KMS-11 (cell line): ENCODE data around the gene TRIM5.

Experiments used
- H2AFZ ChIP-seq: fragments of 200-600 bp; sonication (generic); 2 replicates; pipeline ENCODE4 v1.6.1; 2016; ENCODE audit warnings: antibody characterized with exemption, mixed run types, low read depth
- H3K27ac ChIP-seq: fragments of 200-600 bp; sonication (generic); 2 replicates; pipeline ENCODE4 v1.6.1; 2016; ENCODE audit warnings: mild to moderate bottlenecking, mixed run types
- H3K27me3 ChIP-seq: fragments of 200-600 bp; sonication (generic); 2 replicates; pipeline ENCODE4 v1.6.1; 2017; ENCODE audit warnings: mild to moderate bottlenecking, low read depth, mixed run types, moderate library complexity; ENCODE audit not compliant: insufficient read depth
- H3K36me3 ChIP-seq: fragments of 200-600 bp; sonication (generic); 2 replicates; pipeline ENCODE4 v1.6.1; 2017; ENCODE audit warnings: mild to moderate bottlenecking, mixed run types; ENCODE audit not compliant: insufficient read depth
- H3K4me1 ChIP-seq: fragments of 200-600 bp; sonication (generic); 2 replicates; pipeline ENCODE4 v1.6.1; 2016; ENCODE audit warnings: mild to moderate bottlenecking, low read depth, mixed run types; ENCODE audit not compliant: poor library complexity, severe bottlenecking
- H3K4me2 ChIP-seq: fragments of 200-600 bp; sonication (generic); 2 replicates; pipeline ENCODE4 v1.7.0; 2016; ENCODE audit warnings: mild to moderate bottlenecking, mixed run types
- H3K4me3 ChIP-seq: fragments of 200-600 bp; sonication (generic); IDR thresholded peaks from 2 replicates; pipeline ENCODE4 v1.6.1; 2017; ENCODE audit warnings: low read depth, low read length, mixed read lengths; ENCODE audit not compliant: insufficient read depth
- H3K79me2 ChIP-seq: fragments of 200-600 bp; sonication (generic); 2 replicates; pipeline ENCODE4 v1.6.1; 2016; ENCODE audit warnings: low read depth, mixed run types; ENCODE audit not compliant: insufficient read depth
- H3K9ac ChIP-seq: fragments of 200-600 bp; sonication (generic); 2 replicates; pipeline ENCODE4 v1.6.1; 2016; ENCODE audit warnings: mild to moderate bottlenecking, mixed run types
- H4K20me1 ChIP-seq: fragments of 200-600 bp; sonication (generic); 2 replicates; pipeline ENCODE4 v1.6.1; 2016; ENCODE audit warnings: mild to moderate bottlenecking, mixed run types; ENCODE audit not compliant: insufficient read depth
- CTCF ChIP-seq: fragments of 200-600 bp; sonication (generic); conservative IDR thresholded peaks from 2 replicates; pipeline ENCODE4 v1.6.1; 2017; ENCODE audit warnings: low read depth, mild to moderate bottlenecking, antibody characterized with exemption, low read length, moderate library complexity, mixed read lengths

Gene TRIM5

DNA sequence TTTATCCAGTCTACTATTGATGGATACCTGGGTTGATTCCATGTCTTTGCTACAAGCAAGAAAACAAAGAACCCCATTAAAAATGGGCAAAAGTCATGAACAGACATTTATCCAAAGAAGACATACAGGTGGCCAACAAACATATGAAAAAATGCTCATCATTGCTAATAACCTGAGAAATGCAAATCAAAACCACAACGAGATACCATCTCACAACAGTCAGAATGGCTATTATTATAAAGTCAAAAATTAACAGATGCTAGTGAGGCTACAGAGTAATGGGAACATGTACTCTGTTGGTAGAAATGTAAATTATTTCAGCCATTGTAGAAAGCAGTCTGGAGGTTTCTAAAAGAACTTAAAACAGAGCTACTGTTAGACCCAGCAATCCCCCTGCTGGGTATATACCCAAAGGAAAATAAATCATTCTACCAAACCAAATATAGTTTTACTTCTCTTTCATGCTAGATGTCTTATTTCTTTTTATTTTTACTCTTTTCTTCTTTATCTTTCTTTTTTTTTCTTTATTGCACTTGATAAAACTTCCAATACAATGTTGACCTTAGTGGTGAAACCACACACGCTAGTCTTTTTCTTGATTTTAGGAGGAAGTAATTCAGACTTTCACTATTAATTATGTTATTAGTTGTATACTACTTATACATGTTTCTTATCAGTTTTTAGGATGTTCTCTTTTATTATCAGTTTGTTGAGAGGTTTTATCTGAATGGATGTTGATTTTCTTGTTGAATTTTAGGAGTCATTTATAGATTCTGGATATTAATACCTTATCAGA is 19.1 kb upstream of the TRIM5 start:
- TF ChIP-seq CTCF, result no peak
- Histone ChIP-seq H3K79me2 (no peaks in the 10 kb centered on the region), H3K4me3 (no peak overlapping the region), H3K4me1 (no peaks in the 10 kb centered on the region), H3K36me3 (no peaks in the 10 kb centered on the region), H3K27me3 (no peaks in the 10 kb centered on the region), H3K4me2 (no peak overlapping the region), H2AFZ (no peak overlapping the region), H4K20me1 (no peaks in the 10 kb centered on the region), H3K9ac (no peak overlapping the region), H3K27ac (no peak overlapping the region)

GRCh38 chr11:5701055-5701577 is 16.2 kb upstream of the TRIM5 start:
- H3K4me1 ChIP-seq, result no peaks in the 10 kb centered on the region
- H4K20me1 ChIP-seq, result no peaks in the 10 kb centered on the region
- H3K36me3 ChIP-seq, result no peaks in the 10 kb centered on the region
- no peaks in the 10 kb centered on the region for H3K27me3 ChIP-seq
- no peak for TF ChIP-seq CTCF
- H3K79me2 ChIP-seq, result no peaks in the 10 kb centered on the region
- no peak overlapping the region for H3K27ac ChIP-seq
- H3K4me2 ChIP-seq, result no peak overlapping the region
- H3K9ac ChIP-seq, result no peak overlapping the region
- H3K4me3 ChIP-seq, result no peak overlapping the region
- H2AFZ ChIP-seq, result no peak overlapping the region

- no peak overlapping the region for H2AFZ ChIP-seq
- H3K27me3 ChIP-seq, result no peaks in the 10 kb centered on the region
- no peaks in the 10 kb centered on the region for H3K4me1 ChIP-seq
- H4K20me1 ChIP-seq, result no peaks in the 10 kb centered on the region
- no peaks in the 10 kb centered on the region for H3K79me2 ChIP-seq
- no peak overlapping the region for H3K27ac ChIP-seq
- no peak for TF ChIP-seq CTCF
- H3K4me2 ChIP-seq, result no peak overlapping the region
- H3K4me3 ChIP-seq, result no peak overlapping the region
- H3K9ac ChIP-seq, result no peak overlapping the region
- no peaks in the 10 kb centered on the region for H3K36me3 ChIP-seq
Observed at GRCh38 chr11:5700421-5701054, 15.7 kb upstream of the TRIM5 start.

DNA sequence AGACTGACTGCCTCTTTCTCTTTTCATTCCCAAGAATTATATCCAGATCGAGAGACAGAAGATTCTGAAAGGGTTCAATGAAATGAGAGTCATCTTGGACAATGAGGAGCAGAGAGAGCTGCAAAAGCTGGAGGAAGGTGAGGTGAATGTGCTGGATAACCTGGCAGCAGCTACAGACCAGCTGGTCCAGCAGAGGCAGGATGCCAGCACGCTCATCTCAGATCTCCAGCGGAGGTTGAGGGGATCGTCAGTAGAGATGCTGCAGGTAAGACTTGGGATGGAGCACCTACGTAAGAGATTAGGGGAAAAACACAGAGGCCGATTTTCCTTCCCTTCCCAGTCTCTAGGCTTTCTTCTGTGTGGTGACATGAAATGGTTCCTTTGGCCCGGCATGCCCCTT is 13.4 kb upstream of the TRIM5 start:
- no peak for TF ChIP-seq CTCF
- H3K27me3 ChIP-seq, result no peaks in the 10 kb centered on the region
- no peaks in the 10 kb centered on the region for H4K20me1 ChIP-seq
- no peak overlapping the region for H3K4me2 ChIP-seq
- H3K27ac ChIP-seq, result no peak overlapping the region
- H3K9ac ChIP-seq, result no peak overlapping the region
- no peaks in the 10 kb centered on the region for H3K36me3 ChIP-seq
- H2AFZ ChIP-seq, result no peak overlapping the region
- H3K79me2 ChIP-seq, result no peaks in the 10 kb centered on the region
- no peak overlapping the region for H3K4me3 ChIP-seq
- no peaks in the 10 kb centered on the region for H3K4me1 ChIP-seq
